Choroid plexus epithelial cell (primary cell): ENCODE data around the gene ATP6V0A1.
A peak's percentile ranks its signal among the peaks of the same experiment; 100 is the strongest.
"Not testable (repeated sequence)": the region's sequence is repeated elsewhere in the genome, so short reads cannot be mapped to it uniquely, and the experiment has no call there.

Experiments used
- DNase-seq: peaks from one replicate; pipeline ENCODE4 v3.0.0-alpha.2; 2010; ENCODE audit warnings: low read depth
- H3K4me3 ChIP-seq: 2 replicates; pipeline ENCODE4 v1.5.1; 2011; ENCODE audit warnings: low read depth, mild to moderate bottlenecking, control low read depth, low read length, moderate library complexity
- CTCF ChIP-seq: conservative IDR thresholded peaks from 2 replicates; pipeline ENCODE4 v1.5.1; 2011; ENCODE audit warnings: low read depth, mild to moderate bottlenecking, control low read depth, inconsistent platforms, low read length, moderate library complexity

ATP6V0A1 gene

GRCh38 chr17:42548070-42548837 lies 89.6 kb downstream of the ATP6V0A1 start:
- DNase-seq, result peak; percentile 68
- H3K4me3 ChIP-seq, result peak overlapping the region; percentile 52
- TF ChIP-seq CTCF, result peak; percentile 59

- TF ChIP-seq CTCF, result no peak
- no peak for DNase-seq
- no peak overlapping the region for H3K4me3 ChIP-seq
These were observed 90.5 kb downstream of the ATP6V0A1 start for GRCh38 chr17:42548993-42549755.

GRCh38 chr17:42552736-42553135 lies 94.1 kb downstream of the ATP6V0A1 start, which contains the start of gene HSD17B1:
HSD17B1 (plus strand) TSS chr17:42552923; CDS start chr17:42552934, 11 bp downstream.
- peak within 1 kb of the TSS; percentile 85 for H3K4me3 ChIP-seq
- not testable (repeated sequence) for DNase-seq

GRCh38 chr17:42553161-42553818 lies 94.6 kb downstream of the ATP6V0A1 start:
- no peak for DNase-seq
- no peak for TF ChIP-seq CTCF
- H3K4me3 ChIP-seq, result no peak overlapping the region

- H3K4me3 ChIP-seq, result peak overlapping the region; percentile 85
- DNase-seq, result no peak
- no peak for TF ChIP-seq CTCF
These were observed 95.2 kb downstream of the ATP6V0A1 start for GRCh38 chr17:42553866-42554249.

- DNase-seq, result peak; percentile 82
- peak overlapping the region; percentile 85 for H3K4me3 ChIP-seq
- no peak for TF ChIP-seq CTCF
These were observed 95.8 kb downstream of the ATP6V0A1 start for GRCh38 chr17:42554250-42555121.
